HG02973 (cell line): ENCODE results near the gene LRP4.

Experiments
- ATAC-seq: cut with Tn5 transposase; IDR thresholded peaks from one replicate; pipeline ENCODE4 v1.9.1; 2021; ENCODE audit warnings: moderate library complexity; ENCODE audit not compliant: unreplicated experiment

Gene LRP4

DNA sequence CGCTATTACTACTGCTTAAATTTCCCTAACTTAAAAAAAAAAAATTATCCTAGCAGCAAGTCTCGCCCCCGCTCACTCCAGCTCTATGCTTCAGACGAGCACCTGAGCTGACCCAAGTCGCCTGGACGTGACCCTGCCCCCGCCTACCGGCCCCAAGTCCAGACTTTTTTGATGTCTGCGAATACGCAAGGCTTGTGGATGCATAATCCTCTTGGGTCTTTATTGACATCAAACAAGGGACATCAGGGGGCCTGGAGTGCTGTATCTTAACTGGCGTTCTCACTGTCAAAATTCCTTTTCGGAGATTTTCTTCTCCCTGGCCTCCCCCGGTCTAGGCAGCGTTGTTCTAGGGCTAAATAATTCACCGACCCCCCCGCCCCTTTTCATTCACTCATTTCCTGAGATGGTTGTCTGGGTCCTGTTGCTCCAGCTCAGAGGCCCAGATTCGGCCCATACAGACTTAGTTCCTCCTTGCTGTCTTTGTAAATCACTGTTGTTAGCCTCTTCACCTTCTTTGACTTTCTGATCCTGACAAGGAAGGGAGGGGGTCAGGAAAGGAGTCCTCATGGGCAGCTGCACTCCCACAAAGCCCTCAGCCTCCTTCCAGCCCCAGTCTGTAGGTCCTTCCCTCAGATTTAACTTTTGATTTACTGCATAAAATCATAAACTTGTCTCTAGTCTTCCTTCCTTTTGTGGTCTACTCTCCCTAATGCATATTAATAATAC, 601 bp upstream of the LRP4 start:
- no peak for ATAC-seq

DNA sequence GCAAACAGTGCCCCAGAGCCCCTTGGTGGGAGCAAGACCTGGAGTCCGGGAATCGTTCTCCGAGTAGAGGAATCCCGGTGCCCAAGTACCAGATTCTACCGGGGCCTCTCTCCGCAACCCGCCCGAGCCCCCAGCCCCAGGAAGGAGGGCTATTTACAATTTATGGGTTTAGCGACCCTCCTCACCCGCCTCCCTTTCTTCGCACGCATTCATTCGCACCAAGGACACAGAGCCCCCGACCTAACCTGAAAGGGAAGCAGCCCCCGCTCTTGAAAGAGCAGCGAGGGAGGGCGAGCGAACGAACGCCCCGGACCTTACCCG, 628 bp downstream of the LRP4 start:
- no peak for ATAC-seq

DNA sequence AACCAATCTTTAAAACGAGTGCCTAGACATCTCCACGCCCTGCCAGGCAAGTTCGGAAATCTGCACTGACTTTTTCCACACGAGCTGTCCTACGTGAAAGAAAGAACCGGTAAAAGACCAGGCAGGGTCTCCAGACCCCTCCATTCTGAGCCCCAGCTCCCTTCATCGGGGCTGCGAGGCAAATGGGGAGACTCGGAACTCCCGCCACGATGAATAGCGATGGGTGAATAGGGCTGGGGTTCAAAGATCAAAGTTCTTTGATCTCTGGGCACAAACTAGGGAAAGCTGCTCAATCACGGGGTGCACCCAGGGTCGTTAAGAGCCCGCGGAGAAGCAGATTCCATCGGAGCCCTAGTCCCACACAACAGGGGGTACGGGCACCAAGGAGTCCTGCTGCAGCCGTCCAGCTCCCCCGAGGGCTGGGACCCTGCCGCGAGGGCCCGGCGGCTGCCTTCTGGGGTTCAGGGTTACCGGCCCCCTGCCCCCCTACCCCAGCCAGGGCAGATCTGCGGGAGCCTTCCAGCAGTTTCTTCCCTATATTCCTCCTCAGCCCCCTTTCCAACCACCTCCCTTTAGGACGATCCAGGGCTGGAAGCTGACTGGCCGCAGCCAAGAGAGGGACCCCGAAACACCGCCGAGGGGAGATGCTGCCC, 1.1 kb downstream of the LRP4 start:
- ATAC-seq, result no peak

DNA sequence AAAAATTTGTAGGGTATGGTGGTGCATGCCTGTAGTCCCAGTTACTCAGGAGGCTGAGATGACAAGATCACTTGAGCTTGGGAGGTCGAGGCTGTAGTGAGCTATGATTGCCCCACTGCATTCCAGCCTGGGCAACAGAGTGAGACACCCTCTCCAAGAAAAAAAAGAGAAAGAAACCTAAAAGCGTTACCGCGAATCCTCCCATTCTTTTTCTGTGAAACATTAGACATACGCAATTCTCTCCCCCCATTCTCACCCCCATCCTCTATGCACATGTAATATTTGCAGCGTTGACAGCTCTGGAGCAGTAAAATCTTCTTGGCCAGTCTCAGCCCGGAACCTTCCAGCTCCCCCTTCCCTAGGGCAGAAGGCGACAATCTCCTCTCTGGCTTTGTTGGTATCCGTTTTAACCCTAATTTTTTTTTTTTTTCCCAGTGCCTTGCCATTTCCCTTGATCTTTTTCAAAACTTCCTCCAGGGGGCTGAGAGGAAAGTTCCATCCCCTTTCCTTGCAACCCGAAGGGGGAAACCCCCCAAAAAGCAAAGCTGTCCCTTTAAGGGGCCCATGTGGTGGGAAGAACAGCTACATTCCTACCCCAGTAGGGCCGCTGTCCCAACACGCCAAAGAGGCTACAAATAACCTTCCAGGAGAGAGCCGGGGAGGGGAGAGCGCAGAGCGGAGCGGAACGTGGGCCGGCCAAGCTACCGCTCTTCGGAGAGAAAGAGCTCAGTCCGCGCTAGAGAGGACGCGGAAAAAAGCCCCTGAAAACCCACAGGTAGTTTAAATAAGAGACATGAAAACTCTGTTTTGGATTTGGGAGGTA, 1.9 kb downstream of the LRP4 start:
- no peak for ATAC-seq

DNA sequence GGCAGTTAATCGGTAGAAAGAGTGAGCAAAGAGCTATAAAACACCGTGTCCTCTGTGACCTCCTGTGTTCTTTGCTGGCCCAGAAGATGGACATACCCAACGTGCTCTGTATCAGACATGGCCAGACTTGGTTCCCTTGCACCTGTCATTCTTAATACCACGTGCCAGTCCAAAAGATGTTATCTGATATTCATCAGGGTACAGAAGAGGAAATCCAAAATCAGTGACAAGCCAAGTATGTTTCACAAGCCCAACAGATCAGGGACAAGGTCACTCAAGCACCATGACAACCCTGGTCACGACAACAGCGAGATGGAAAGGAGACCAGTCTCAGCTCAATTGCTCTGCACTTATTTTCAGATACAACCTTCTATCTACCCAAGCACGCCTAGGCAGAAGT, 3.4 kb downstream of the LRP4 start:
- ATAC-seq, result no peak

DNA sequence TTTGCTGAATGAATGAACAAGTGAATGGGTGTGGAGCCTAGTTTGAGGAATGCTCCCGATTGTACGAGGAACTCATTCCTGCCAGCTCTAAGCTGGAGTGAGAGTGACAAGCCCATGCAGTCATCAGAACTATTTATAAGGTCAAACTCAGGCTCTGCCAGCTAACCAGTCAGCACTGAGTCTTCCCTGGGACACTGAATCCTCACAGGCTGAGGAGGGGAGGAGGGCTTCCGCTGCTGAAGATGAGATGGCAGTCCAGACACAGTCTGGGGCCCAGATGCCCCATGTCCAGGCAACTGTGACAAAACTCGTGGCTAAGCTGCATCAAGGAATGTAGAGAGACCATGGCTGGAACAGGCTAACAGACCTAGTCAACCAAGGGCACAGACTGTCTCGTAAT, 4.0 kb downstream of the LRP4 start:
- ATAC-seq, result no peak

DNA sequence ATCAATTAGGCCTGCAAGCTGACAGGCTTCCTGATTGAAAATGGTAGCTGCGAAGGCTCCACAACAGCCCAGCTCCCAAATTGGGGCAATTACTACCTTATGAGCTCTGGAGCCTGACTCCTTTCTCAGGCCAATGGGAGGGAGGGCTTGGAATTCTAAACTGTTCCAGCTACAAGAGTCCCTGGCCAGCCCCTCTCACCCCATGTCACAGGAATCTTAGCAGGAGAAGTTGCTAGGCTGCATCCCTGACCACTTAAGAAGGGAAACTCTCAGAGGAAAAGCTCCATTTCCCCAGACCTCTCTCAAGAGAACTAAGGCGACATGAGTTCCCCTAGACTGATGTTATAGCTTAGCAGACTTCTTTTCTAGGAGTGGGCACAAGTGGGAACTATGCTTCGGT, 4.9 kb downstream of the LRP4 start:
- ATAC-seq, result no peak

DNA sequence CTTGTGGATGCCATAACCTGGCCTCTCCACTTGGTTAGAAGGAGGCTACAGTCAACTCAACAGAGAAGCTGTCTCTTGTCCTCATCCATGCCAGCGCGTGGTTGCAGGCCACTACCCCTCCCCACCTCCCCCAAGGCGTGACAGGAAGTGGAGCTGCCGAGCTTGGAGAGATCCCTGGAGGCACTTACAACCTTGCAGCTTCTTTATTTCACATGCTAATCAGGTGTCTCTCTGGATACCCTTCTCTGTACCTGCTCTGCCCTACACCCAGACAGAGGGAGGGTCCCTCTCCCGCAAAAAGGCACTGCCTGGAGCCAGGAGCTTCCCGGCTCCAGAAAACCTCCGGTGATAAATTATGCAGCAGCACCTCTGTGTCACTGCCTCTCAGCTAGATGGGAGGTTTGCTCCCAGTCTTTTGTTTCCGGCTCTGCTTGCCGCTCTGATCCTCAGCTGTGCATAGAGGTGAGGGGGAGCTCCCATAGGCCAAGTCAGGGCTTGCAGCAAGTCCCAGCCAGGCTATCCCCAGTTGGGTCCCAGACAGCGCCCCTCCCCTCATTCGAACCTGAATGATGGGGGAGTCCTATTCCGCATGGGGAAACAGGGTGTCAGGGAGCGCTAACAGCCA, 5.7 kb downstream of the LRP4 start:
- no peak for ATAC-seq

DNA sequence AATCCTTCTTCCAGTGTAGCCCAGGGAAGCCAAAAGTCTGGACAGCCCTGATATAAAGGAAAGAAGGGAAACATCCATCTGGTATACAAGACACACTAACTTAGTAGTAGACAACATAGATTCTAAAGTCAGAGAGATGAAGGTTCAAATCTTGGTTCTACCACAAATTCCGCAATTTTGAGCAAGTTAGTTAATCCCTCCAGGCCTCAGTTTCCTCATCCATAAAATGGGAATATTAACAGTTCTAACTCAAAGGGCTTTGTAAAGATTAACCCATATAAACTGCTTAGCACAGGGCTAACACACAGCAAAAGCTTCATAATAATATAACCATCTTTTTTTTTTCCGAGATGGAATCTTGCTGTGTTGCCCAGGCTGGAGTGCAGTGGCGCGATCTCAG, 10.7 kb downstream of the LRP4 start:
- ATAC-seq, result no peak

DNA sequence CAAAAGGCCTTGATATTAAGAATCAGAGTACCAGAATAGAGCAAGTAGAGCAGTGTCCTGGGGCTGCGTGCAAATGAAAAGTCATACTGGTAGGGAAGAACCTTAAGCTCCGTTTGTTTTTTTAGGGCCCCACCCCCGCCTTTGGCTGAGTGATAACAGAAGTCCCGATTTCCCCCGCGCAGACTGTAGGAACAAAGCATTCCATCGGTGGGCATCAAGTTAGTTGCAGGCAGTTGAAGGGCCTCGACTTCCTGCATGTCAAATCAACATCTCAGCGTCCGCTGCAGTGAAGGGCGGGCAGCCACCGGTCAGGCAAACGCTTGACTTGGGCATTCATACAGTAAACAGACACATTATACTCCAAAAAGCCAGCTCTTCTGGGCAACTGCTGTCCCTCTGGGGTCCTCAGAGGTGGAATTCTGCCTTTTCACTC, 11.7 kb downstream of the LRP4 start:
- ATAC-seq, result no peak

DNA sequence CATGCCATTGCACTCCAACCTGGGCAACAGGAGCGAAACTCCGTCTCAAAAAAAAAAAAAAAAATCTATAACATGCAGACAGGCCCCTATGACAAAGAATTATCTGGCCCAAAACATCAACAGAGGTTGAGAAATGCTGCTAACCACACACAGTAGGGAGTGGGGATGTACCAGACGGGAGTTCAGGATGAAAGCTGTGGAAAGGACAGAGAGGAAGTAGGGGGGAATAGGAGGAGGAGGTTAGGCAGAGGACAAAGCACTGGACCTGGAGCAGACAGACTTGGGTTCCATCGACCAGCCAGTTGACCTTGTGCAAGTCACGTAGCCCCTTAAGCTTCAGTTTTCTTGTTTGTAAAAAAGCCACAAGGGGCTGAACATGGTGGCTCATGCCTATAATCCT, 12.5 kb downstream of the LRP4 start:
- ATAC-seq, result no peak

DNA sequence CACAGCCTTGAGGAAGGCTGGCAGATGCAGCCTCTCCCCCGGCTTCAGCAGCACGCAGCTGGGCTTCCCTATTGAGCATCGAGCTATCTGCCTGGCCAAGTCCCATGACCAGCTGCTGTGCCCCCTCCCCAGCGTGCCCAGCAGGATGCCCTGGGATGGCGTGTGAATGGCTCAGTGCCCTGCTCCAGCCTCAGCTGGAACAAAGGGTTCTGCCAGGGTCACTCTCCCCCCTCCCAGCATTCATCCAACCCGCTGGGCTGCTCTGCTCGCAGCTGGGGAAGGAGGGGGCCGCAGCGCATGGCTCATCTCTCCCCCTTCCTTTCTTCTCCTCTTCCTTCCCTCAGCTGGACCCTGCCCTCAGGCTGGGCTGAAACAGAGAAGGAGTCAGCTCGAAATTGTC, 14.5 kb downstream of the LRP4 start:
- ATAC-seq, result no peak

DNA sequence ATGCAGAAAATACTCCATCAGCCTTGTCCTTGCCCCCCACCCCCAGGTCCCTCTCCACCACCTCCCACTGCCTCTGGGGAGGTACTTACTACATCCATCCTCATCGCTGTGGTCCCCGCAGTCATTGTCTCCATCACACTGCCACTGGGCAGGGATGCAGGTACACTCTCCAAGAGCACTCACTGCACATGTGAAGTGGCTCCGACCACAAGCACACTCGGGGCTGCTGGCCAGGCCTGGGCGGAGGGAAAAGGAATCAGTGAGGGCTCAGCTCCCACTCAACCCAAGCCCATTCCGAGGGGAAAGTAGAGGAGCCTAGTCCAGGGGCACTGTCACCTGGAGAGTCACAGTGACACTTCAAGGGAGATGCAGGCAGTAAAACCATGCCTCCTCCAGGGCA, 15.7 kb downstream of the LRP4 start:
- no peak for ATAC-seq

DNA sequence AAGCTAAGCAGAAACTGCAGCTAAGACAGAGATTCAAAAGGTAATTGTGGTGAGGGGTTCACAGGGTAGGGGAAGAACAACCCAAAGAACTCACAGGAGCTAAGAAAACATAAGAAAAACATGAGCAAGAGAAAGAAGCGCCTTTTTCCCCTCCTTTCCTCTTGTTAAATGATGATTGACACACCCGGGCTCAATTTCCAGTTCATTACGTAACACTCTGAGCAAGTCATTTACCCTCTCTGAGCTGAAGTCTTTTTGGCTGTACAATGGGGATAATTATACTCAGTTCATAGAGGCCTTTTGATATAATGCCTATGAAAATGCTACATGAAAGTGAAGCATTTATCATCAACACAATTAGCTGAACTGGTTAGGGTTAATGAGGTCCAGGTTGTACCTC, 17.2 kb downstream of the LRP4 start:
- no peak for ATAC-seq

DNA sequence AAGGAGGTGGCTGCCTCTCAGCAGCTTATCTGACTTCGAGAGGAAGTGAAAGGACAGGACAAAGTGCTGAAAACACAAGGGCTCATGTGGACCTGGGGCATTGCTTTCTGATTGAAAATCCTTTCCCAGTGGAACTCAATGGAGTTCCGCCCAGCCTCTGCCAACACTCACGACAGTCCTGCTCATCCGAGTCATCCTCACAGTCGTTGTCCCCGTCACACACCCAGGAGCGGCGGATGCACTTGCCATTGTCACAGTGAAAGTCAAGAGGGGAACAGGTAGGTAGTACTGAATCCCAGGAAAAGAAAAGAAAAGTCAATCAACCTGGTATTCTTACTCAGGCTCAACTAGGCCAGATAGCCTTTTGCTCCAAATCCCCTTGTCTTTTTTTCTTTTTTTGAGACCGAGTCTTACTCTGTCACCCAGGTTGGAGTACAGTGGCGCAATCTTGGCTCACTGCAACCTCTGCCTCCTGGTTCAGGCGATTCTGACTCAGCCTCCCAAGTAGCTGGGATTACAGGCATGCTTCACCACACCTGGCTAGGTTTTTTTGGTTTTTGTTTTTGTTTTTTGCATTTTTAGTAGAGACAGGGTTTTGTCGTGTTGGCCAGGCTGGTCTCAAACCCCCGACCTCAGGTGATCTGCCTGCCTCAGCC, 18.1 kb downstream of the LRP4 start:
- no peak for ATAC-seq

DNA sequence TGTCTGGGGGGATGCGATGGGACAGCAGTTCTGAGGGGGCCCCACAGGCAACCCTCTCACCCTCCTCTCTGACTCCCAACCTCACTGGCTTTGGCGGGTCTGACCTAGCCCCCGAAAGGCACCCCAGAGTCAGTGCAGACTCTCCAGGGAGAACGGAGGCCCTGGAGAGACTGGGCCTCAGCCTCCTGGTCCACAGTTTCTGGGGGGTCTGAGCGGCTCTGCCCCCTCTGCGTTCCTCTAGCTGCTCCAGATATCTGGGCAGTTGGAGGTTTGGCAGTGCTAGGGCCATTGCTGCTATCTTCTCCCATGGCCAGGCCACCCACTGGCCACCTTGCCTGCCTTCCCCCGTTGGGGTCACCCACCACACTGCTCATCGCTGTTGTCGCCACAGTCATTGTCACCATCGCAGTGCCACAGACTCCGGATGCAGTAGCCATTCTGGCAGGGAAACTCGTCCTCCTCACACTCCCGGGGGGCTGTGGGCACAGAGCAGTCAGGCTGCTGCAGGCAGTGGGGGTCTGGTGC, 18.8 kb downstream of the LRP4 start:
- no peak for ATAC-seq

DNA sequence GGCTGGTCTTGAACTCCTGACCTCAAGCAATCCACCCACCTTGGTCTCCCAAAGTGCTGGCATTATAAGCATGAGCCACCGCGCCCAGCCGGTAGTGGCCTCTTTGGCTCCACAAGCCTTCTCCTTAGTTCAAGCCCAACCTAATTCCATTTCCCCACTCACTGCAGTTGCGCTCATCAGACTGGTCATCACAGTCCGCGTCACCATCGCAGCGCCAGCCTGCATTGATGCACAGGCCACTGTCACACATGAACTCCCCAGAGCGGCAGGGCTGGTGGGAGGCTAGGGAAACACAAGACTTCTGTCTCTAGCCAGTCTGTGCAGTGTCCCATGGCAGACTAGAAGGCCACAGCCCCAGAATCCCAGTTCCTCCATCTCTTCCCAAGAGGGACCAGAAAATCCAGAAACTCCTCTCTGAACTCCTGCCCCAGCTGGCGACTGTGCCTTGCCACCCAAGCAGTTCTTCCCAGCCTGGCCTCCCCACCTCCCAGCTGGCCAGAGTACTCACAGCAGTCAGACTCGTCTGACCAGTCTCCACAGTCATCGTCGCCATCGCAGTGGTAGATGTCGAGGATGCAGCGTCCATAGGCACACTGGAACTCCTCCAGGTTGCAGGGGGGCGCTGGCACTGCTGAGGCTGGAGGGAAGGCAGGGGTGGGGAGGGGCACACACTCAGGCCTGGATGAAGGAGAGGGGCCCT, 19.8 kb downstream of the LRP4 start:
- ATAC-seq, result no peak

DNA sequence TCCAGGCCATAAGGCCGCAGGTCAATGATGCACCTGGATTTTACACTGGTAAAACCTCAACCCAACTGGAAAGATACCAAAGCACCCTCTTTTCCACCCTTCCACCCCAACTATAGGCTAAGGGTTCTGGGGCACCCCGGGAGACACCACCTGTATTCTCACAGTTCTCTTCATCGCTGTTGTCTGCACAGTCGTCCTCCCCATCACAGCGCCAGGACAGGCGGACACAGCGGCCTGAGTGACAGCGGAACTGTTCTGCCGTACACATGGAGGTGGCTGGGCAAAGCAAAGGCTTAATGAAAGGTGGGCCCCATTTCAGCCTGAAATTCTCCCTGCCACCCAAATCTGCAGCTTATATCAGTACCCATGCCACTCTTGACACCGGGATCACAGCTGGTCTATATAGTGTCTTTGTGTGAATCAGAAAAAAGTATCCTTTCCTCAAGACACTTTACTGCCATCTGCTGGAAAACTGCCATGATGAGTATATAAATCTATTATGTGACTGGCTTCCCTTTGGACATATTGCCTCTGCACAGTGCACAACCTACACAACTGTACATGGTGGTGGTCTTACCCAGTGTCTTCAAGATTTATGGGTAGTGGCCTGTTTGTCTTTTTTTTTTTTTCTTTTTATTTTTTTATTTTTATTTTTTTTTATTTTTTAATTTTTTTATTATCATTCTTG, 21.5 kb downstream of the LRP4 start:
- ATAC-seq, result no peak

DNA sequence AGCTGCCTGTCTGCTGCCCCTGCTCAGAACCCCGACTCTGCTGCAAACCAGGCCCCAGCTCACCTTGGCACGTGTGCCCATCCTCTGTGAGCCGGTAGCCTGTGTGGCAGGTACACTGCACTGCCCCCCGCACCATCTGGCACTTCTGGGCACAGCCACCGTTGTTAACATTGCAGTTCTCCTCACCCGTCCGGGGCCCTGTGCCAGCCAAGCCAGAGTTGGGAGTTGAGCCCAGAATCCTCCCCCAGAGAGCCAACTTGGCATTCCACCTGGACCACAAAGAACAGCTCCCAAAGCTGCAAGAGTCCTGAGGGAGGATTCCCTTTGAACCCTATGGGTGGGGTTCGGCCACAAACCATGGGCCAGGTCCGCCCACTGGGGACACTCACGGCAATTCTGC, 22.5 kb downstream of the LRP4 start:
- ATAC-seq, result no peak

DNA sequence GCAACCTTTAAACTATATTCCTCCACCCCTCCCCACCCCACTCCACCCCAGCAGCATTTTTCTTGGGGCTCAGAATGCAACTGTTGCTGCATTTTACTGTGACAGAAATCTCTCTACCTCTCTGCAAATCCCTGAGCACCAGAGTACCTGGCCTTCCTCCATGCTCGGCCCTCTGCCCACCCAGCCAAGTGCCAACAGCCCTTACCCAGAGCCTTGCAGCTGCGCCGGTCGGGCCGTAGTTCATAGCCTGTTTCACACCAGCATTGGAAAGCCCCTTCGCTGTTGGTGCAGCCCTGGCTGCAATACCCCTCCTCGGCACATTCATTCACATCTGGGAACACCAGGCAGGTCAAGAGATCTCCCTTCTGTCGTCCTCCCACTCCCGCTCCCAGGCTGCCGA, 23.4 kb downstream of the LRP4 start:
- ATAC-seq, result no peak
